HG03066 (cell line): ENCODE measurements around the gene PFKP.

Source experiments
- ATAC-seq: cut with Tn5 transposase; IDR thresholded peaks from one replicate; pipeline ENCODE4 v1.9.1; 2021; ENCODE audit warnings: low read depth; ENCODE audit not compliant: unreplicated experiment

The PFKP gene

GRCh38 chr10:3129581-3130340 lies 62.4 kb downstream of the PFKP start:
- no peak for ATAC-seq

- ATAC-seq = no peak
Measured at GRCh38 chr10:3131098-3131497, 63.8 kb downstream of the PFKP start.

GRCh38 chr10:3132036-3133025 lies 65.0 kb downstream of the PFKP start:
- ATAC-seq = no peak

GRCh38 chr10:3133948-3134347 lies 66.6 kb downstream of the PFKP start:
- no peak for ATAC-seq

GRCh38 chr10:3135006-3135405 lies 67.7 kb downstream of the PFKP start:
- ATAC-seq = no peak

GRCh38 chr10:3136336-3136735 lies 69.0 kb downstream of the PFKP start:
- no peak for ATAC-seq

GRCh38 chr10:3136763-3137611 lies 69.6 kb downstream of the PFKP start:
- no peak for ATAC-seq

- no peak for ATAC-seq
Measured at GRCh38 chr10:3137958-3138726, 70.8 kb downstream of the PFKP start.

GRCh38 chr10:3139216-3139910 lies 72.0 kb downstream of the PFKP start:
- ATAC-seq = no peak

- no peak for ATAC-seq
Measured at GRCh38 chr10:3140280-3140679, 72.9 kb downstream of the PFKP start.

GRCh38 chr10:3141351-3142005 lies 74.1 kb downstream of the PFKP start:
- ATAC-seq = no peak

- ATAC-seq = no peak
Measured at GRCh38 chr10:3142146-3142875, 75.0 kb downstream of the PFKP start.

- no peak for ATAC-seq
Measured at GRCh38 chr10:3143366-3143765, 76.0 kb downstream of the PFKP start.

- ATAC-seq = no peak
Measured at GRCh38 chr10:3143791-3144434, 76.6 kb downstream of the PFKP start.

- no peak for ATAC-seq
Measured at GRCh38 chr10:3145366-3145765, 78.0 kb downstream of the PFKP start.

GRCh38 chr10:3146289-3146688 lies 78.9 kb downstream of the PFKP start:
- ATAC-seq = no peak

- ATAC-seq = no peak
Measured at GRCh38 chr10:3147117-3147820, 79.9 kb downstream of the PFKP start.
